ENCODE data around the gene CFC1.
"Not testable (repeated sequence)": the region's sequence is repeated elsewhere in the genome, so short reads cannot be mapped to it uniquely, and the experiment has no call there.

CFC1 gene

GRCh38 chr2:130582970-130583369 is 16.4 kb downstream of the CFC1 start:
- DNase-seq = not testable (repeated sequence)

GRCh38 chr2:130581491-130581890 is 17.9 kb downstream of the CFC1 start:
- not testable (repeated sequence) for DNase-seq

- not testable (repeated sequence) for DNase-seq
Observed at GRCh38 chr2:130579121-130579520, 20.3 kb downstream of the CFC1 start.

- not testable (repeated sequence) for DNase-seq
Observed at GRCh38 chr2:130577559-130577958, 21.8 kb downstream of the CFC1 start.

- not testable (repeated sequence) for DNase-seq
Observed at GRCh38 chr2:130576209-130576784, 23.1 kb downstream of the CFC1 start.

GRCh38 chr2:130574230-130574629 is 25.1 kb downstream of the CFC1 start:
- DNase-seq = not testable (repeated sequence)

- DNase-seq = not testable (repeated sequence)
Observed at GRCh38 chr2:130571929-130572328, 27.4 kb downstream of the CFC1 start.

- DNase-seq = not testable (repeated sequence)
Observed at GRCh38 chr2:130566165-130566564, 33.2 kb downstream of the CFC1 start.

- DNase-seq = not testable (repeated sequence)
Observed at GRCh38 chr2:130556441-130556840, 42.9 kb downstream of the CFC1 start.

- DNase-seq = not testable (repeated sequence)
Observed at GRCh38 chr2:130554178-130554577, 45.2 kb downstream of the CFC1 start.

GRCh38 chr2:130549475-130549874 is 49.9 kb downstream of the CFC1 start:
- DNase-seq = not testable (repeated sequence)

GRCh38 chr2:130548418-130548817 is 51.0 kb downstream of the CFC1 start:
- DNase-seq = not testable (repeated sequence)

- DNase-seq = not testable (repeated sequence)
Observed at GRCh38 chr2:130544978-130545377, 54.4 kb downstream of the CFC1 start.

- not testable (repeated sequence) for DNase-seq
Observed at GRCh38 chr2:130543785-130544528, 55.4 kb downstream of the CFC1 start.

GRCh38 chr2:130542789-130543188 is 56.6 kb downstream of the CFC1 start:
- DNase-seq = not testable (repeated sequence)
